Fibroblast of pulmonary artery (primary cell): ENCODE results near the gene FAM171A1.

ENCODE experiments used
- DNase-seq: peaks from one replicate; pipeline ENCODE4 v3.0.0-alpha.2; 2010; ENCODE audit warnings: low read depth
- H3K4me3 ChIP-seq: replicated peaks from 2 replicates; pipeline ENCODE4 v1.5.1; 2011; ENCODE audit warnings: low read depth, mild to moderate bottlenecking, control low read depth, low read length, moderate library complexity
- TF ChIP-seq, protein P1 (sequence below): IDR thresholded peaks from 2 replicates; pipeline ENCODE4 v1.5.1; 2011; ENCODE audit warnings: mild to moderate bottlenecking, control low read depth, low read length, inconsistent platforms; ENCODE audit errors: missing control alignments

Gene FAM171A1

DNA sequence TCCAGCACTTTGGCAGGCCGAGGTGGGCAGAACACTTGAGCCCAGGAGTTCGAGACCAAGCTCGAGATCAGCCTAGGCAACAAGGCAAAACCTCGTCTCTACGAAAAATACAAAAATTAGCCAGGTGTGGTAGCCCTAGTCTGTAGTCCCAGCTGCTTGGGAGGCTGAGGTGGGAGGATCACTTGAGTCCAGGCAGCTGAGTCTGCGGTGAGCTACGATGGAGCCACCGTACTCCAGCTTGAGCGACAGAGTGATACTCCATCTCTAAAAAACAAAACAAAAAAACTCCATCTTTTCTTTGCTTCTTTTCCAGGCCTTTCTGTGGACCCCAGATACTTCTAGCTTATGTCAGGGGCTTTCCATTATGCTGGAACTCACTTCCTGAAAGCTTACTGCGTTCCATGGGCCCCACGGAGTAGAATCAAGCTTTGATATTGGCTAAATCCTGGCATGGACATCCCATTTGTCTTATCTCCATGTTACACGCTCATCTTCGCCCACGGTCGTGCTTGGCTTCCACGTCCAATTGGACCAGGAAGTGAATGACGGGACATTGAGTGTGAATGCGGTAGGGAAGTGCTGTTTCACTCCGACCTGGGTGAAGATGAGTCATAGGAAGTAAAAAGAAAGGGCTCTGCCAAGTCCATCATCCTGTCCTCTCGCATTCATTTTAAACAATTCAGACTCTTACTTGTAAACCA lies 45.7 kb downstream of the FAM171A1 start:
- peak; percentile 93 for DNase-seq

DNA sequence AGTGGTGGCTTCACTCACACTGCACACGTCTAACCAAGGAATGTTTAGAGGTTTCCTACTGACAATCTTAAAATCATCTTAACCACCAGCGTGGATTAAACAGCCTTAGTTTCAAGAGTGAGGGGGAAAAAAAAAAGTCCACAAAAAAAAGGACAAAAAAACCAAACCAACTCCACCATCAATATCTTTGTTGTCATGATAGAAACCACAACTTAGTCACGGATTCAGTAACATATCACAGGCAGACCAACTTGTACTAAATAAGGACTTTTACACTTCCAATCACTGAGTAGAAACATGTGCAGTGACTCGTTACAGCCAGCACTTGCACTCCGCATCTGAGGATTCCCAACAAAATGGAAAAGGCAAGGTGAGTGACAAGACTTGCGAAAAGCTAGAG lies 46.5 kb downstream of the FAM171A1 start:
- H3K4me3 ChIP-seq, result no peak overlapping the region
- DNase-seq, result no peak
- TF ChIP-seq, protein P1, sequence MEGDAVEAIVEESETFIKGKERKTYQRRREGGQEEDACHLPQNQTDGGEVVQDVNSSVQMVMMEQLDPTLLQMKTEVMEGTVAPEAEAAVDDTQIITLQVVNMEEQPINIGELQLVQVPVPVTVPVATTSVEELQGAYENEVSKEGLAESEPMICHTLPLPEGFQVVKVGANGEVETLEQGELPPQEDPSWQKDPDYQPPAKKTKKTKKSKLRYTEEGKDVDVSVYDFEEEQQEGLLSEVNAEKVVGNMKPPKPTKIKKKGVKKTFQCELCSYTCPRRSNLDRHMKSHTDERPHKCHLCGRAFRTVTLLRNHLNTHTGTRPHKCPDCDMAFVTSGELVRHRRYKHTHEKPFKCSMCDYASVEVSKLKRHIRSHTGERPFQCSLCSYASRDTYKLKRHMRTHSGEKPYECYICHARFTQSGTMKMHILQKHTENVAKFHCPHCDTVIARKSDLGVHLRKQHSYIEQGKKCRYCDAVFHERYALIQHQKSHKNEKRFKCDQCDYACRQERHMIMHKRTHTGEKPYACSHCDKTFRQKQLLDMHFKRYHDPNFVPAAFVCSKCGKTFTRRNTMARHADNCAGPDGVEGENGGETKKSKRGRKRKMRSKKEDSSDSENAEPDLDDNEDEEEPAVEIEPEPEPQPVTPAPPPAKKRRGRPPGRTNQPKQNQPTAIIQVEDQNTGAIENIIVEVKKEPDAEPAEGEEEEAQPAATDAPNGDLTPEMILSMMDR, result no peak

More for the DNA sequence above, 45.7 kb downstream of the FAM171A1 start:
- no peak overlapping the region for H3K4me3 ChIP-seq
- TF ChIP-seq, protein P1, result no peak

DNA sequence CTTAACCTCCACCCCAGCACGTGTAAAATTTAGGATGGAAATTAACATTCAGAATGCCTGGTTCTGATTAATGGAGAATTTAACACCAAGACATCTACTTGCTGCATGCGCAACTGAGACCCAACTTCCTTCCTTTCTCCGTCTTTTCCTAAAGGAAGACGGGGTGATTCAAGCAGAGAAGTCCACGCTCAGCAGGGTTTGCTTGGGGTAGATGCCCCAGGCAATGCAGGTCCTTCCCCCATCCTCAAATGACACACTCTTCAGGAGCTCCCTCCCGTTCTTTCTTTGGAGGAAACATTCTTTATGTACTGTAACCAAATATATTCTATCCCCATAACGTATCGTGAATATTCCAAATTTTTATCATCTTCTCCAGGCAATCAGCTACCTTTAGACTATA lies 47.0 kb downstream of the FAM171A1 start:
- H3K4me3 ChIP-seq, result no peak overlapping the region
- DNase-seq, result no peak
- TF ChIP-seq, protein P1, result no peak

DNA sequence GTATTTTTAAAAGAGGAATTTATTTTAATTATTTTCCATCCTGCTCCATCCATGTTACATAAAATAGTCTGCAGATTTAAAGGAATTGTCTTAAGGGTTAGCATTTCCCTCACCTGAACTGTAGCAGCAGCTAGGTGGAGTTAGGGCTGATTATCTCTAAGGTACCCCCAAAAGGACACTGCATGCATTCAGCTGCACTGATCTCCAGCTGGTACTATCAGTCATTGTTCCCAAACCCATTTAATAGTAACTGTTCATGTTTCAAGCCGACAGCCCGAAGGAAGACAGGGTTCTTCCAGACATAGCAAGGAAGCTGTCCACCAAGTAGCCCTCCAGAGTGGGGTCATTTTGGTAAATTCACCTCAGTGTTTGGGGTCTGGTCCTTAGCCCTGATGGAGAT lies 48.7 kb downstream of the FAM171A1 start:
- TF ChIP-seq, protein P1, result no peak
- no peak for DNase-seq
- no peak overlapping the region for H3K4me3 ChIP-seq

DNA sequence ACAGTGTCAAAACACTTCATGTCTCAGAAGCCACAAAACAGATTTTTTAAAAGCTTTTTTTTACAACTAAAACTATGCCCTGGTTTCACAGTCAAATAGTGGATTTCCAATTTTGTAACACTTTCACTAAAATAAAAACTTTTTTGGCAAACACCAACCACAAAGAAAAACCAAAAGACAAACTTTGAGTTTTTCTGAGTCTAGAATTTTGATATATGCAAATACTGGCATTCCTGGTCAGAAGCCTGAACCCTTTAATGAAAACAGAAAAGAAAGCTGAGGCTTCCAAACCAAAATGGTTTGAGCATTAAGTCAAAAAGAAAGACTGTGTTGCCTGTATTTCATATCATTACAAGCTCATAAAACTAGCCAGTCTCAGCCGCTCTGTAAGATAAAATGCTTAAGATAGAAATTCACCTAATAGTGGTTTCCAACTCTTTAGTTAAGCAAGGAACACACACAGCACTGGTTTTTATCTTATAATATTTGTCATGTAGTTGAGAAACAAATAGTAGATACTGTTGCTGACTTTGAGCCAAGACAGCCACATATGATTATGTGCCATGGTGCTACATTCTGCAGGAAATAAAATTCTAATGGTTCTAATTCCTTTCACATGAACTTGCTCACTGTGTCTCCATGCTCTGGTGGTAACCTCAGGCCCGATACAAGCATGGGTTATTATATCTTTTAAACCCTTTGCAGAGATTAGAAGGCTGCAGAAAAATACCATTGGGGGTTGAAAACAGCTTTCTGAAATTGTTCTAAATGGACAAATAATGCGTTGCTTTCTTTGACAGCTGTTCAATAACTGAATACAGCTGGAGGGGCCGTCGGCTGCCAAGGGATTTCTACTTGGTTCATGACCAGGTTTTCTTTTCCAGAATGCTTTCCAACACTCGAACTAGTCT lies 49.4 kb downstream of the FAM171A1 start:
- no peak overlapping the region for H3K4me3 ChIP-seq
- peak; percentile 79 for DNase-seq
- TF ChIP-seq, protein P1, result no peak

DNA sequence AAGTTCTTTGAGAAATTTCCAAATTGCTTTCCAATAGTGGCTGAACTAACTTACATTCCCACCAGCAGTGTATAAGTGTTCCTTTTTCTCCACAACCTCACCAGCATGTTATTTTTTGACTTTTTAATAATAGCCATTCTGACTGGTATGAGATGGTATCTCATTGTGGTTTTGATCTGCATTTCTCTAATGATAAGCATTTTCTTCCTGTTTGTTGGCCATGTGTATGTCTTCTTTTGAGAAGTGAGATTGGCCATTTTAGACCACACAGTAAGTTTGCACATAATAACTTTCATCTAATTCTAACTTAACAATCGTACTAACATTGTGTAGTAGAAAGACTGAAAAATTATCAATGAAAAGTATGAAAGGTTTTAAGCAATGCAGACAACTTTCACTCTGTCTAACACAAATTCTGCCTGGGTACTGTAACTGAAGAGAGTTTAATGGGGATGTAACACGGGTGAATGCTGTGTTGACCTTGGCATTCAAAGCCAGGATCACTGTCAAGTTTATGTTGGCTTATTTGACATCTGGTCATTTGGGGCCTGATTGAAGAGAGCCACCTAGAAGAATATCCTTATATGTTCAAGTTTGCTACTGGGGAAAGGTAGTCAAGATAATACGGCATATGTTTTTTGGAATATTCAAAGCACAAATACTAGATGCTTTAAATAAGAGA lies 50.4 kb downstream of the FAM171A1 start:
- TF ChIP-seq, protein P1, result no peak
- DNase-seq, result no peak
- H3K4me3 ChIP-seq, result no peak overlapping the region
